GM06990 (cell line): ENCODE data around the gene AGFG2.
A peak's percentile ranks its signal among the peaks of the same experiment; 100 is the strongest.

Experiments
- DNase-seq: peaks from one replicate; pipeline ENCODE4 v3.0.0-alpha.2; 2011; ENCODE audit not compliant: insufficient read length; ENCODE audit errors: extremely low read depth
- H3K27me3 ChIP-seq: replicated peaks from 2 replicates; pipeline ENCODE4 v1.6.0; 2011; ENCODE audit warnings: low read length; ENCODE audit not compliant: control insufficient read depth, insufficient read depth
- H3K36me3 ChIP-seq: 2 replicates; pipeline ENCODE4 v1.5.1; 2011; ENCODE audit warnings: low read length; ENCODE audit not compliant: control insufficient read depth, insufficient read depth
- H3K4me3 ChIP-seq: replicated peaks from 2 replicates; pipeline ENCODE4 v1.5.1; 2011; ENCODE audit warnings: low read depth, mild to moderate bottlenecking, control low read depth, low read length
- CTCF ChIP-seq: IDR thresholded peaks from 2 replicates; pipeline ENCODE4 v1.5.1; 2011; ENCODE audit warnings: low read length, control low read depth, mild to moderate bottlenecking, inconsistent platforms; ENCODE audit not compliant: insufficient read depth, poor library complexity, severe bottlenecking

The AGFG2 gene

DNA sequence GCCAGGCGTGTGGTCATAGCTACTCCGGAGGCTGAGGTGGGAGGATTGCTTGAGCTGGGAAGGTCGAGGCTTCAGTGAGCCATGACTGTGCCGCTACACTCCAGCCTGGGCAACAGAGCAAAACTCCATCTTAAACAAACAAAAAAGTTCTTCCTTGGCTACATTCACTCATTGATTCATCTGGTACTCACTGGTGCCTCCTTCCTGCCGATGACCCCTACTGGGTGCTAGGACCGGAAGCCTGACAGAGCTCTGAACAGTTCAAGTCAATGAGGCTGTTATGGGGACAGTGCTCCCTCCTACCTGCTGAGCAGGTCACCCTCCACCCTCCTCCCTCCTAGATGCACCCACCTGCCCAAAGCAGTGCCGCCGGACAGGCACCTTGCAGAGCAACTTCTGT, 68.1 kb downstream of the AGFG2 start:
- no peak for TF ChIP-seq CTCF
- no peaks in the 10 kb centered on the region for H3K27me3 ChIP-seq
- H3K4me3 ChIP-seq: no peak overlapping the region
- no peak for DNase-seq
- H3K36me3 ChIP-seq: no peaks in the 10 kb centered on the region

DNA sequence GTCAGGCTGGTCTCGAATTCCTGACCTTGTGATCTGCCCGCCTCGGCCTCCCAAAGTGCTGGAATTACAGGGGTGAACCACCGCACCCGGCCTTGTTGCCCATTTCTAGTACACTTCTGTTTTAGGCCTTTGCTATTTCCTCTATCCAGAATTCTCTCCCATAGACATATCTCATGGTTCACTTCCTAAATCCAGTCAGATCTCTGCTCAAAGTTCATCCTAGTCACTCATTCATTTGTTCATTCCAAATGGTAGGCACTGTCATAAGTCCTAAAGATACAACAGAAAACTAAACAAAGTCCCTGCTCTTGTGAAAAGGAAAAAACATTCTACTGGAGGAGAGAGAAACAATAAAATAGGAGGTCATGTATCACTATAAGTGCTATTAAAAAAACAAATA, 71.0 kb downstream of the AGFG2 start:
- DNase-seq: no peak
- TF ChIP-seq CTCF: no peak
- H3K36me3 ChIP-seq: no peaks in the 10 kb centered on the region
- no peaks in the 10 kb centered on the region for H3K27me3 ChIP-seq
- H3K4me3 ChIP-seq: no peak overlapping the region

- no peak for TF ChIP-seq CTCF
- no peaks in the 10 kb centered on the region for H3K27me3 ChIP-seq
- DNase-seq: peak; percentile 98
Observed at GRCh38 chr7:100611983-100612729, 73.2 kb downstream of the AGFG2 start, which contains the start of gene MOSPD3. TSS of gene MOSPD3 (plus strand) at chr7:100612540. CDS start at chr7:100612792, 252 bp downstream.

DNA sequence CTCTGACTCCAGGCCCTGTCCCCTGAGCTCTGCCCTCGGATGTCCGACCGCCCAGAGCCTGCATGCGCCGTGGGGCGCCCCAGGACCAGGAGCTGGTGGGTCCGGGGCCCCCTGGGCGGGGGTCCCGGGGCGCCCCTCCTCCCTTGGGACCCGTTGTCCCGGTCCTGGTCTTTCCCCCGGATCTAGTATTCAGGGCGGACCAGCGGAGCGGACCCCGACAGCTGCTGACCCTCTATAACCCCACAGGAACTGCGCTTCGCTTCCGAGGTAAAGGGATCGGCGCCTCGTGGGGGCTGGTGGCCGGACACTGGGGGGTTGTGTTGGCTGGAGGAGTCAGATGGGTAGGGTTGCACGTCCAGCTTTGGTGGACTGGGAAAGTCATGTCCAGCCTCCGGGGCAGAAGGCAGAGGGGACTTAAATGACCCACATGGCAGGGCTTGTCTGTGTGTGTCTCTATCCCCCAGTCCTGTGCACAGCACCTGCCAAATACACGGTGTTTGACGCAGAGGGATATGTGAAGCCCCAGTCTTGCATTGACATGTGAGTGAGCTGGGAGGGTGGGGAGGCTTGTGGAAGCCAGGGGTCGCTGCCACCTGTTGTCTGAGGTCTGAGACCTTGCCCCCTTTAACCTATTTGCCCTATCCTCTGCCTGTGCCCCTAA, 73.9 kb downstream of the AGFG2 start:
- peak; percentile 26 for TF ChIP-seq CTCF
- no peak for DNase-seq
- no peaks in the 10 kb centered on the region for H3K36me3 ChIP-seq
- H3K27me3 ChIP-seq: no peaks in the 10 kb centered on the region
- H3K4me3 ChIP-seq: peak overlapping the region; percentile 75

More at GRCh38 chr7:100611983-100612729, 73.2 kb downstream of the AGFG2 start, which contains the start of gene MOSPD3:
- no peaks in the 10 kb centered on the region for H3K36me3 ChIP-seq
- H3K4me3 ChIP-seq: peak within 1 kb of the TSS; percentile 75

GRCh38 chr7:100613412-100614175, 74.6 kb downstream of the AGFG2 start:
- Histone ChIP-seq H3K36me3 (no peaks in the 10 kb centered on the region), H3K4me3 (no peak overlapping the region), H3K27me3 (no peaks in the 10 kb centered on the region)
- no peak for TF ChIP-seq CTCF
- no peak for DNase-seq
